ENCODE results near the gene CDC25A. TPM values are rescaled to one million over a fixed set of nuclear protein-coding genes. Genes with fewer than 3 reads are reported as not detected.
A peak's percentile ranks its signal among the peaks of the same experiment; 100 is the strongest.

CDC25A gene
- total and polyA plus RNA-seq, 9 of the 15 experiments (the other 6 are each of a cell fraction or from before 2014, with no cell fraction given): 3.4 to 61.3 (median 51.8) TPM

- FAIRE-seq: peak; percentile 62
- BruUV-seq (replicated peaks): TSS peak; percentile 60
- intact Hi-C loops (cut with micrococcal nuclease): loop anchor here (5.0 to 10.0 kb wide), 2 partner anchors 70 to 443 kb away; no protein-coding TSS in a partner anchor
- TF ChIP-seq MIER1 (IDR thresholded peaks at IDR 0.05; ENCODE audit: low read depth) (no peak), ZNF311 (CRISPR knock-in tag; IDR thresholded peaks at IDR 0.05) (no peak), NCOA6 (IDR thresholded peaks at IDR 0.05) (no peak), POLR2AphosphoS5 (IDR thresholded peaks at IDR 0.05; ENCODE audit: control insufficient read depth, insufficient read depth, low read depth, low read length) (0 out of 2 replicates have a peak, but pooled peaks have one; percentile 41), MCM2 (IDR thresholded peaks at IDR 0.05; ENCODE audit: low read depth) (no peak), ZNF75A (CRISPR knock-in tag; IDR thresholded peaks at IDR 0.05) (no peak), ZNF586 (CRISPR knock-in tag; conservative IDR thresholded peaks at IDR 0.05) (no peak), ZFPM2 (CRISPR knock-in tag; IDR thresholded peaks at IDR 0.05) (no peak), ZBTB40 (IDR thresholded peaks at IDR 0.05) (0 out of 2 replicates have a peak, but pooled peaks have one; percentile 36), ZBTB40 (CRISPR knock-in tag; IDR thresholded peaks at IDR 0.05) (no peak), TFAM (CRISPR knock-in tag; conservative IDR thresholded peaks at IDR 0.05) (no peak), TARDBP (IDR thresholded peaks at IDR 0.05) (no peak)
Measured at GRCh38 chr3:48157202-48157840, 30.9 kb downstream of the CDC25A start.

More at GRCh38 chr3:48157202-48157840, 30.9 kb downstream of the CDC25A start:
- H4K20me1 ChIP-seq (replicated peaks; ENCODE audit: control insufficient read depth, insufficient read depth, low read length): no peaks in the 10 kb centered on the region; the same call in 1 of the 2 replicates
- CTCF ChIA-PET (ENCODE audit: low intra/inter-chr PET ratio): interaction anchor here (0.6 to 1.8 kb wide), 3 partner anchors 330 to 736 kb away, joined by 4 to 5 read pairs (median 4); no protein-coding TSS in a partner anchor
- H3K4me3 ChIP-seq: no peak overlapping the region
- ATAC-seq (no peak), DNase-seq (ENCODE audit: extremely low read depth in 1 of 4, low spot score in 3 of 4) (peak in 1 of 4 experiments; percentile 24)
- H3K27ac ChIP-seq (ENCODE audit: extremely low read depth, low read depth, low read length): no peak overlapping the region
- H3K36me3 ChIP-seq (ENCODE audit: control insufficient read depth, insufficient read depth, low read length): peaks cover 46% of the 10 kb centered on the region; the same call in 2 of the 3 replicates
- POLR2A ChIA-PET: interaction anchor here (0.5 to 1.3 kb wide), 6 partner anchors 16 to 876 kb away, joined by 3 to 7 read pairs (median 4); no protein-coding TSS in a partner anchor
- no peaks in the 10 kb centered on the region for H3K27me3 ChIP-seq (ENCODE audit: control insufficient read depth in 2 of 2, insufficient read depth in 2 of 2, low read length in 2 of 2)
- no peaks in the 10 kb centered on the region for H3K9me1 ChIP-seq (ENCODE audit: control insufficient read depth, insufficient read depth, low read length)
- no peak overlapping the region for H2AFZ ChIP-seq (ENCODE audit: low read depth, low read length)
- no peaks in the 10 kb centered on the region for H3K9me3 ChIP-seq (replicated peaks; ENCODE audit: control insufficient read depth, insufficient read depth, low read depth, low read length)
- 54% methylated on average over 5 of the region's 5 CpGs for WGBS (ENCODE audit: insufficient coverage, low coverage, missing lambda C conversion rate)
- no peaks in the 10 kb centered on the region for H3K79me2 ChIP-seq (ENCODE audit: control insufficient read depth, insufficient read depth, low read length)
- H3K4me1 ChIP-seq (replicated peaks in 1 of 2; ENCODE audit: control insufficient read depth in 2 of 2, insufficient read depth in 2 of 2, low read length in 2 of 2): peaks cover 0 to 12% of the 10 kb centered on the region in 2 experiments; a peak in 4 of 5 replicates
- H3K9ac ChIP-seq (ENCODE audit: insufficient read depth in 1 of 2, low read depth in 2 of 2, low read length in 2 of 2): no peak overlapping the region; a peak in 1 of 4 replicates
- in situ Hi-C loops (cut with MboI): loop anchor here (10.0 kb wide), 2 partner anchors 293 to 633 kb away; no protein-coding TSS in a partner anchor
- no peak overlapping the region for H3K4me2 ChIP-seq (ENCODE audit: insufficient read depth, low read length)
